CD14-positive monocyte (primary cell): Measurements from ENCODE around the gene PTPN18. TPM values are rescaled to one million over a fixed set of nuclear protein-coding genes. Genes with fewer than 3 reads are reported as not detected.

Experiments
- DNase-seq, 3 donors: peaks; one replicate each; pipeline ENCODE4 v3.0.0-alpha.2; 2011 to 2022
- H2AFZ ChIP-seq: 2 replicates; pipeline ENCODE4 v1.6.0; 2012; ENCODE audit warnings: mild to moderate bottlenecking, low read depth, low read length, inconsistent platforms; ENCODE audit not compliant: insufficient read depth, poor library complexity, severe bottlenecking
- H3K27ac ChIP-seq, 2 donors: 1 replicate in 1 of 2; 2 replicates in 1 of 2; pipeline ENCODE4 v1.5.1; 2012 to 2013; ENCODE audit warnings: low read length in 2 of 2, control low read depth in 1 of 2, inconsistent platforms in 1 of 2, low read depth in 1 of 2, mild to moderate bottlenecking in 1 of 2
- H3K27me3 ChIP-seq, 2 donors: one replicate each; pipeline versions ENCODE4 v1.6.0 to v1.6.1; 2011 to 2013; ENCODE audit warnings: low read length in 2 of 2; ENCODE audit not compliant: control insufficient read depth in 2 of 2, insufficient read depth in 2 of 2
- H3K36me3 ChIP-seq, 2 donors: replicated peaks in 1 of 2; 1 replicate in 1 of 2; 2 replicates in 1 of 2; pipeline versions ENCODE4 v1.5.1 to v1.6.1; 2012 to 2013; ENCODE audit warnings: low read length in 2 of 2, control low read depth in 1 of 2, inconsistent platforms in 1 of 2, mild to moderate bottlenecking in 1 of 2; ENCODE audit not compliant: insufficient read depth in 2 of 2, control insufficient read depth in 1 of 2
- H3K4me1 ChIP-seq, 2 donors: 1 replicate in 1 of 2; 2 replicates in 1 of 2; pipeline versions ENCODE4 v1.5.1 to v1.6.1; 2012 to 2013; ENCODE audit warnings: low read length in 2 of 2, control low read depth in 1 of 2, inconsistent platforms in 1 of 2, mild to moderate bottlenecking in 1 of 2, moderate library complexity in 1 of 2; ENCODE audit not compliant: insufficient read depth in 2 of 2, control insufficient read depth in 1 of 2
- H3K4me2 ChIP-seq: replicated peaks from 2 replicates; pipeline ENCODE3; 2012; ENCODE audit warnings: low read length, moderate library complexity, mild to moderate bottlenecking; ENCODE audit not compliant: poor library complexity, severe bottlenecking; ENCODE audit errors: extremely low read depth
- H3K4me3 ChIP-seq, 3 experiments: fragments of 200-600 bp in 1 of 3; sonication (generic) in 1 of 3; replicated peaks in 1 of 3; 1 replicate in 2 of 3; 2 replicates in 1 of 3; pipeline ENCODE4 v1.5.1; 2011 to 2013; ENCODE audit warnings: low read length in 3 of 3, mild to moderate bottlenecking in 3 of 3, control low read depth in 2 of 3, low read depth in 2 of 3, inconsistent platforms in 1 of 3, moderate library complexity in 1 of 3
- H3K79me2 ChIP-seq: 2 replicates; pipeline ENCODE4 v1.6.0; 2012; ENCODE audit warnings: mild to moderate bottlenecking, control low read depth, inconsistent platforms, low read length, moderate library complexity; ENCODE audit not compliant: insufficient read depth
- H3K9ac ChIP-seq: 2 replicates; pipeline ENCODE4 v1.6.0; 2017; ENCODE audit warnings: low read length, mild to moderate bottlenecking; ENCODE audit not compliant: insufficient read depth, poor library complexity, severe bottlenecking
- H3K9me3 ChIP-seq, 2 donors: replicated peaks in 1 of 2; 1 replicate in 1 of 2; 2 replicates in 1 of 2; pipeline versions ENCODE4 v1.5.1 to v1.6.1; 2012 to 2013; ENCODE audit warnings: low read length in 2 of 2, control low read depth in 1 of 2; ENCODE audit not compliant: control insufficient read depth in 1 of 2, insufficient read depth in 1 of 2
- H4K20me1 ChIP-seq: 2 replicates; pipeline ENCODE4 v1.6.0; 2012; ENCODE audit warnings: mild to moderate bottlenecking, low read length, control low read depth, moderate library complexity; ENCODE audit not compliant: insufficient read depth
- H3K27ac Mint-ChIP-seq, 7 donors: one replicate each; pipeline ENCODE4 v1.8.0; 2020; ENCODE audit warnings: mild to moderate bottlenecking in 7 of 7, mixed read lengths in 7 of 7, moderate library complexity in 6 of 7, inconsistent platforms in 2 of 7
- H3K27me3 Mint-ChIP-seq, 3 donors: one replicate each; pipeline ENCODE4 v1.8.0; 2021 to 2022; ENCODE audit warnings: low read depth in 3 of 3, mild to moderate bottlenecking in 3 of 3, mixed read lengths in 3 of 3, moderate library complexity in 3 of 3, inconsistent platforms in 1 of 3
- H3K36me3 Mint-ChIP-seq, 2 donors: one replicate each; pipeline ENCODE4 v1.8.0; 2020; ENCODE audit warnings: mixed read lengths in 2 of 2, inconsistent platforms in 1 of 2, mild to moderate bottlenecking in 1 of 2
- H3K4me1 Mint-ChIP-seq: one replicate; pipeline ENCODE4 v1.8.0; 2020; ENCODE audit warnings: mild to moderate bottlenecking, mixed read lengths
- H3K4me3 Mint-ChIP-seq, 2 donors: one replicate each; pipeline ENCODE4 v1.8.0; 2020; ENCODE audit warnings: mild to moderate bottlenecking in 2 of 2, mixed read lengths in 2 of 2, moderate library complexity in 1 of 2
- H3K9me3 Mint-ChIP-seq, 7 donors: one replicate each; pipeline ENCODE4 v1.8.0; 2020 to 2022; ENCODE audit warnings: mixed read lengths in 7 of 7, mild to moderate bottlenecking in 6 of 7, moderate library complexity in 6 of 7, inconsistent platforms in 2 of 7
- CTCF ChIP-seq: fragments of 200-600 bp; IDR thresholded peaks from one replicate; pipeline ENCODE4 v1.8.0; 2022; ENCODE audit warnings: antibody characterized with exemption, mild to moderate bottlenecking
- WGBS: methylation state at CpG from one replicate; pipeline ENCODE4 v1.1.5; 2013; ENCODE audit warnings: missing lambda C conversion rate; ENCODE audit not compliant: insufficient coverage; 5-methylcytosine and 5-hydroxymethylcytosine counted together
- intact Hi-C, 2 donors: fragments of 100-400 bp; cut with micrococcal nuclease; formaldehyde crosslinking; loops; one replicate each; pipeline versions ENCODE4 v1.15.0 to v1.15.1; 2023
- polyA plus RNA-seq, 3 donors: library from polyadenylated mRNA; depleted of rRNA in 1 of 3; unstranded in 2 of 3; stranded (reverse) in 1 of 3; fragments of 300-500 nt in 2 of 3; fragments of >200 nt in 1 of 3; fragmentation: Illumina TruSeq in 2 of 3; gene quantifications; 1 replicate in 2 of 3; 2 replicates in 1 of 3; pipeline ENCODE4 v1.2.3, GENCODE V29; 2012 to 2021

PTPN18 gene
- polyA plus RNA-seq, 3 donors: 72.2 to 365 (median 102) TPM

- H3K4me1 ChIP-seq: peaks cover 42 to 59% of the 10 kb centered on the region in 2 donors
- Mint-ChIP-seq H3K27me3 (peaks cover 0 to 4% (median 2%) of the 10 kb centered on the region in 3 donors), H3K4me3 (peak overlapping the region in 1 of 2 donors; percentile 42), H3K4me1 (peaks cover 56% of the 10 kb centered on the region), H3K36me3 (peaks cover 58 to 63% of the 10 kb centered on the region in 2 donors), H3K9me3 (no peaks in the 10 kb centered on the region), H3K27ac (peak overlapping the region in 4 of 7 donors; percentile 14 to 60 (median 42))
- H2AFZ ChIP-seq: no peak overlapping the region
- peak in 1 of 3 donors; percentile 18 for DNase-seq
- H3K36me3 ChIP-seq: peaks cover 45 to 75% of the 10 kb centered on the region in 2 donors
- no peaks in the 10 kb centered on the region for H3K27me3 ChIP-seq
- H3K79me2 ChIP-seq: peaks cover 100% of the 10 kb centered on the region
- no peak overlapping the region for H3K4me2 ChIP-seq
- H3K9me3 ChIP-seq: no peaks in the 10 kb centered on the region
- H3K4me3 ChIP-seq: no peak overlapping the region
- H3K27ac ChIP-seq: peak overlapping the region in 1 of 2 donors; percentile 54
- intact Hi-C loops: no loop called here
- no peak for TF ChIP-seq CTCF
- no peak overlapping the region for H3K9ac ChIP-seq
- H4K20me1 ChIP-seq: peaks cover 91% of the 10 kb centered on the region
- WGBS: 53% methylated on average over 6 of the region's 11 CpGs
Observed at GRCh38 chr2:130376433-130377293, 20.8 kb downstream of the PTPN18 start.

GRCh38 chr2:130377491-130377890, 21.6 kb downstream of the PTPN18 start:
- no peaks in the 10 kb centered on the region for H3K9me3 ChIP-seq
- 100% methylated on average over 5 of the region's 5 CpGs for WGBS
- DNase-seq: no peak
- H3K9ac ChIP-seq: no peak overlapping the region
- H3K36me3 ChIP-seq: peaks cover 46 to 84% of the 10 kb centered on the region in 2 donors
- no peak overlapping the region for H3K27ac ChIP-seq
- H3K4me1 ChIP-seq: peaks cover 42 to 52% of the 10 kb centered on the region in 2 donors
- H3K4me1 Mint-ChIP-seq: peaks cover 53% of the 10 kb centered on the region
- no peaks in the 10 kb centered on the region for H3K27me3 ChIP-seq
- H3K9me3 Mint-ChIP-seq: no peaks in the 10 kb centered on the region
- peaks cover 0 to 4% (median 2%) of the 10 kb centered on the region in 3 donors for H3K27me3 Mint-ChIP-seq
- H3K4me3 ChIP-seq: no peak overlapping the region
- H3K4me3 Mint-ChIP-seq: no peak overlapping the region
- H2AFZ ChIP-seq: no peak overlapping the region
- H3K36me3 Mint-ChIP-seq: peaks cover 66 to 71% of the 10 kb centered on the region in 2 donors
- no peak overlapping the region for H3K4me2 ChIP-seq
- H3K79me2 ChIP-seq: peaks cover 100% of the 10 kb centered on the region
- TF ChIP-seq CTCF: no peak
- intact Hi-C loops: no loop called here
- peak overlapping the region in 3 of 7 donors; percentile 65 to 85 (median 75) for H3K27ac Mint-ChIP-seq
- H4K20me1 ChIP-seq: peaks cover 99% of the 10 kb centered on the region
